Hematopoietic multipotent progenitor cell treated with erythropoietin and hydrocortisone succinate and interleukin-3 and kit ligand, for 4 days (in vitro differentiated cells): ENCODE measurements around the gene EPS8L1.
A peak's percentile ranks its signal among the peaks of the same experiment; 100 is the strongest.
"Not testable (repeated sequence)": the region's sequence is repeated elsewhere in the genome, so short reads cannot be mapped to it uniquely, and the experiment has no call there.

Source experiments
- DNase-seq: peaks from one replicate; pipeline ENCODE4 v3.0.0-alpha.2; 2015

EPS8L1 gene

GRCh38 chr19:55053735-55054134 lies 21.9 kb upstream of the EPS8L1 start:
- no peak for DNase-seq

GRCh38 chr19:55056827-55057226 lies 18.8 kb upstream of the EPS8L1 start:
- DNase-seq = no peak

DNA sequence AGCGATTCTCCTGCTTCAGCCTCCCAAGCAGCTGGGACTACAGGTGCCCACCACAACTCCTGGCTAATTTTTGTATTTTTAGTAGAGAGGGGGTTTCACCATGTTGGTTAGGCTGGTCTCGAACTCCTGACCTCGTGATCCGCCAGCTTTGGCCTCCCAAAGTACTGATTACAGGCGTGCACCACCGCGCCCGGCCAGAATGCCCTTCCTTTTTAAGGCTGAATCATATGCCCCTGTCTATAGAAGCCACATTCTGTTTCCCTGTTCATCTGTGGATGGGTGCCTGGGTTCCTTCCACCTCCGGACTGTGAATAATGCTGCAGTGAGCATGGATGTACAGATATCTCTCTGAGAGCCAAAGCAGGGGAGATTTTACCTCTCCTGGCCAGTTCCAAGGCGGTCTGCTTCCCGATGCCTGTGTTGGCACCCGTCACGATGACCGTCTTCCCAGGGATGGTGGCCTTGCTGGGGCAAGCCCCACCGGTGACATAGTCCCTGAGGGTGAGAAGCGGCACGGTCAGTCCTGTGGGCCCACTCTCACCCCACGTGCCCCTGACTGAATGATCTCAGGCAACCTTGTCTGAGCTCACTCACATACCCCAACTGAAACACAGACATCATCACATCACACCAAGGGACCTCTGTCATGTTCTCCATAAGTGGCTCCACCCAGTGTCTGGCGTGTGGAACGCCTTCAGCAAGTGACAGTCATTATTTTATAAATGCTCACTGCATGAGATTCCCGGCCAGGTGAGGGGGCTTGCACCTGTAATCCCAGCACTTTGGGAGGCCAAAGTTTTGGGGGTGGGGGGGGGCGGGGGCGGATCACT lies 16.7 kb upstream of the EPS8L1 start:
- peak; percentile 67 for DNase-seq

GRCh38 chr19:55060287-55060686 lies 15.4 kb upstream of the EPS8L1 start:
- DNase-seq = not testable (repeated sequence)

DNA sequence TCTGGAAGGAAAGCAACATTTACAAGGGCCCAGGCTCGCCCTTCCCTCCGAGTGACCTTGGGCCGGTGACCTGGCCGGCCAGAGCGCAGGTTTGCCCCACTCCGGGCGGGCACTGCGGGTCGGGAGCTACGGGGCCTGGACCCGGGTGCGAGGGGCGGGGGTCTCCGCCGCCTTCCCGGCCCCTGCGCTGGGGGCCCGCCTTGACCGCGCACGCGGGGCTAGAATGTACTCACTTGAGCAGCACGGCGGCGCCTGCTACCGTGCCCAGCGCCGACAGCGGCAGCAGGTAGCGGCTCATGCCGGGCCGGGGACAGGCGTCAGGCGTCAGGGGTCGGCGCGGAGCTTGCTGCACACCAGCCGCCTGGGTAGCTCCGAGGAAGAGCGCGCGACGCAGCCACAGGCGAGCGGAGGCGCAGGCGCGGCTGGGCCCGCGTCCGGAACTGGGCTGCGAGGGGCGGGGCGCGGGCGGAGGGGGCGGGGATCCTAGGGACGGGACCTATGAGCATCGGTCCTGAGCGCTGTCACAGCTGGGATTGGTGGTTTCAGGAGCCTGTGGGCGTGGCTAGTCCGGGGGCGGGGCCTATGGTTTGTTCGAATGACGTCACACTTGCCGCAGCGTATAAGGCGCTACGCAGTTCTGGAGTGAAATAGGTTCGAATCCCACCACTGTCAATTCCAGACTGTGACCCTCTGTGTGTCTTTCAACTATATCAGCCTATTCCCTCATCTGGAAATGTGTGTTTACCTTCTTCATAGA lies 12.8 kb upstream of the EPS8L1 start, which contains the start of gene RDH13:
Gene RDH13, minus strand, starts transcription at position 414 of the 757 bp plus-strand sequence. Its CDS starts 116 bp downstream, at position 298.
- DNase-seq = peak; percentile 99

DNA sequence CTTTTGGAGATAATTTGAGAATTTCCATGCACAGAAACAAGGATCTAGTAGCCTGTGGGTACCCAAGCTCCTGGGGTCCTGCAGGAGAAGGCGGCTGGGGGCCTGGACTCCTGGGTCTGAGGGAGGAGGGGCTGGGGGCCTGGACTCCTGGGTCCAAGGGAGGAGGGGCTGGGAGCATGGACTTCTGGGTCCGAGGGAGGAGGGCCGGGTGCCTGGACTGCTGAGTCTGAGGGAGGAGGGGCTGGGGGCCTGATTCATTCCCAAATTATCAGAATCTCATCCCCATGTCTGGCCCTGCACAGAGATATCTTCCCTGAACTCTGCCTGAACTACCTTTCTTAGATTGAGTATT lies 12.2 kb upstream of the EPS8L1 start:
- DNase-seq = no peak

GRCh38 chr19:55065516-55065915 lies 10.2 kb upstream of the EPS8L1 start:
- DNase-seq = not testable (repeated sequence)

GRCh38 chr19:55066107-55066709 lies 9.5 kb upstream of the EPS8L1 start:
- no peak for DNase-seq

DNA sequence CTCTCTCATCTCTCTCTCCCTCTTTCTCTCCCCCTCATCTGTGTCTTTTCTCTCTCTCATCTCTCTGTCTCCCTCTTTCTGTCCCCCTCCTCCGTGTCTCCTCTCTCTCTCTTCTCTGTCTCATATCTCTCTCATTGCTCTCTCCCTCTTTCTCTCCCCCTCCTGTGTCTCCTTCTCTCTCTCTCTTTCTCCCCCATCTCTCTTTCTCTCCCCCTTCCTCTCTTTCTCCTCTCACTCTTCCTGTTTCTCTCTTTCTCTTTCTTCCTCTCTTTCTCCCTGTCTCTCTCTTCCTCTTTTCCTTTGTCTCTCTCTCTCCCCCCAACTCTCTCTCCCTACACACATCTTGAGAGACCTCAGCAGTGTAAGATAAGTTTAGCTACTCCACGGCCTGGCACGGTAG lies 7.8 kb upstream of the EPS8L1 start:
- no peak for DNase-seq

DNA sequence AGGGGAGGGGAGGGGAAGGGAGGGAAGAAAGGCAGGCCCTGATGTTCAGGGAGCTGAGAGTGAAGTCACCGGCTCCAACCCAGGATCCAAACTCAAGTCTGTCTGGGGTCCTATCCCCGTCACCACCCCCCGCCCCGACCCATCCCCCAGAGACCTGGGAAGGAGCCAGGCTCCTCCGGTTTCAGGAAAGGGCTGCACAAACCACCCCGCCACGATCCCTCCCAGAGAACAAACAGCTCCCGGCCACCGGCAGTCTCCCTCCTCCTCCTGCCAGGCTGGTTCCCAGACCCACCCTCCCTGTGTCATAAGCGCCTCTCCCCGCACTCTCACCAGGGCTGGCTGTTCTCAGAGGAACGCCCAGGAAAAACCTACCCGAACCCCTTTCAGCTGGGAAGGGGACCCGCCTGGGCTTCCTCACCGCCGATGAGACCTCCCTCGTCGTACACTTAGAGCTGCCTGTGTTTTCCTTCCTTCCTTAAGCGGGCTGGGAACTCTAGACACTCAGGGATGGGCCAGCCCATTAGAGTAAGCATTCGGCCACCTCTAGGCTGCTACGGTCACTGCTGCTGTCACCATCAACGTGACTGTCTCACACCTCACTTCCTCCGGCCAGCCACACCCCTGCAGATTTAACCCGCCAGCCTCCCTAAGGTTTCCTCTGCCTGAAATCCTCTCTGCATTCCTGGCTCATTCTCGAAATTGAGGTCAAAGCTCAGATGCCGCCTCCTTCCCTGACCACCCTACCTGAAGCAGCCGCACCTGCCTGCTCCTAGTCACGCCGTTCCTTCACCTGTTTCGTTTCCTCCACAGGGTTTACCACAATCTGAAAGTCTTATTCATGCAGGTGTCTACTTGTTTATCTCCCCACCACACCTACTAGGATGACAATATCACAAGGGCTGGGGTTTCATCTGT lies 6.5 kb upstream of the EPS8L1 start:
- no peak for DNase-seq

GRCh38 chr19:55069865-55070197 lies 5.8 kb upstream of the EPS8L1 start:
- no peak for DNase-seq

GRCh38 chr19:55070466-55071128 lies 5.1 kb upstream of the EPS8L1 start:
- DNase-seq = no peak

- DNase-seq = peak; percentile 46
Measured at GRCh38 chr19:55071129-55071502, 4.6 kb upstream of the EPS8L1 start.

DNA sequence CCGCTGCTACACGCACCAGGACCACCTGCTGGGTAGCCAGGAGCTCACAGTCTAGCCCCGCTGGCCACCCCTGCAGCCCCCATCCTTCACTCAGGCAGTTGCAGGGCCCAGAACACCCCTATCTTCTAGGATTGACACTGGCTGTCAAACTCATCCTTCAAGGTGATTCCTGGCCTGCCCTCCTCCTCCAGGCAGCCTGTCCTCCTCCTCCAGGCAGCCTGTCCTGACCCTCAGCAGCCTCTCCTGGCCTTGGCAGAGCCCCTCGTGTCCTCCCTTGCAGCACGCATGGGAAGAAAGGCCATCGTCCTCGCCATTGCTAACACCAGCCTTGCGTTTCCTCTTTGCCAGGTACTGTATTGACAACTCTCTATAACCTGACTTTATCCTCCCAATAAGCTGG lies 3.8 kb upstream of the EPS8L1 start:
- no peak for DNase-seq

DNA sequence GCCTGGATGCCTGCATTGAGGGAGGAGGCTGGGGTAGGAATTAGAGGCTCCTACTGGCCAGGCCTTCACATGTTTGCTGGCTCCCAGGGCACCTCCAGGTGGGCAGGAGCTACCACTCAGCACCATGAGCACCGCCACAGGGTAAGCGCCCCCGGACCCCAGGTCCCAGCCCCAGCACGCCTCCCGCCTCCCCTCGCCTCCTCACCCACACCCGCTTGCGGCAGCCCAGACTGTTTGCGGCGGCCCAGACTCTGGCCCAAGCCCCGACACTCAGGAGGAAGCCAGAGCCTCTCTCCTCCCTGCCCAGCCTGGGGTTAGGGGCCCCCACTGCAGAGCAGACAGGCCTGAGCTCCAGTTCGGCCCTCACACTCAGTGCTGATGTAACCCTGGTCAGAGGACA lies 652 bp downstream of the EPS8L1 start:
- DNase-seq = no peak

GRCh38 chr19:55077106-55077505 lies 1.4 kb downstream of the EPS8L1 start:
- no peak for DNase-seq

DNA sequence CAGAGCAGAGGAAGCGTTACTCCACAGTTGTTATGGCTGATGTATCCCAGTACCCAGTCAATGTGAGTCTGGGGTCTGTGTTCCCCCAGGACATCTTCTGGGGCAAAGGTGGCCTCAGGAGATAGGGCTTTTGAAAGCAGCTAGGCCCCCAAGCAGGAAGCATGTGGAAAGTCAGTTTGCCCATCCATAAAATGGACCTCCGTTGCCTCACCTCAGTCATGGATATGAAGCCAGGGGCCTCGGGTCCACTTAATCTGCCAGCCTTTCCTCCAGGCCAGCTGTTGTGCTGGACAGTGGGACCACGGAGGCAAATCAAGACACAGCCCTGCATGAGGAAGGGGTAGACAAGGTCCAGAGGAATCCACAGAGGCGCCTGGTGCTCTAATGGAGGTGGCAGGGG lies 3.3 kb downstream of the EPS8L1 start:
- no peak for DNase-seq

DNA sequence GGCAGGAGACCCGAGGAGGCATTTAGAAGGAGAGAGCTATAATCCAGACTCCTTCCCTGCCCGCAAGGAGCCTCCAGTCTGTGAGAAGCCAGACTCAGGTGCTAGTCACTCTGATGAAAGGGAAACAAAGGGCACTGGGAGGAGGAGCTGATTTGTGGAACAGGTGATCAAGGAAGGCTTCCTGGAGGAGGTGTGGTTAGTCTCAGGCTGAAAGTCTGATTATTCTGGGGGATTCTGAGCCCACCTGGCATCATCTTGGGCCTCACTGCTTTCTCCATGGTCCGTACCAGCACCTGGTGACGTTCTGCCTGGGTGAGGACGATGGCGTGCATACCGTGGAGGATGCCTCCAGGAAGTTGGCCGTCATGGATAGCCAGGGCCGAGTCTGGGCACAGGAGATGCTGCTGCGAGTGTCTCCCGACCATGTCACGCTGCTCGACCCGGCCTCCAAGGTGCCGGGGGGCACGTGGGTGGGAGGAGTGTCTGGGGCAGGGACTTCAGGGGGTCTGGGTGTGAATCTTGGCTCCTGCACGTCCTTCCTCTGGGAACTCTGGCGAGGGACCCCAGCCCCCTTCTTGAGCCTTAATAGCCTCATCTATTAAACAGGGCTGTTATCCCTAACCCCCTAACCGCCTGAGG lies 3.9 kb downstream of the EPS8L1 start:
- no peak for DNase-seq

- peak; percentile 91 for DNase-seq
Measured at GRCh38 chr19:55080121-55080967, 4.7 kb downstream of the EPS8L1 start.

DNA sequence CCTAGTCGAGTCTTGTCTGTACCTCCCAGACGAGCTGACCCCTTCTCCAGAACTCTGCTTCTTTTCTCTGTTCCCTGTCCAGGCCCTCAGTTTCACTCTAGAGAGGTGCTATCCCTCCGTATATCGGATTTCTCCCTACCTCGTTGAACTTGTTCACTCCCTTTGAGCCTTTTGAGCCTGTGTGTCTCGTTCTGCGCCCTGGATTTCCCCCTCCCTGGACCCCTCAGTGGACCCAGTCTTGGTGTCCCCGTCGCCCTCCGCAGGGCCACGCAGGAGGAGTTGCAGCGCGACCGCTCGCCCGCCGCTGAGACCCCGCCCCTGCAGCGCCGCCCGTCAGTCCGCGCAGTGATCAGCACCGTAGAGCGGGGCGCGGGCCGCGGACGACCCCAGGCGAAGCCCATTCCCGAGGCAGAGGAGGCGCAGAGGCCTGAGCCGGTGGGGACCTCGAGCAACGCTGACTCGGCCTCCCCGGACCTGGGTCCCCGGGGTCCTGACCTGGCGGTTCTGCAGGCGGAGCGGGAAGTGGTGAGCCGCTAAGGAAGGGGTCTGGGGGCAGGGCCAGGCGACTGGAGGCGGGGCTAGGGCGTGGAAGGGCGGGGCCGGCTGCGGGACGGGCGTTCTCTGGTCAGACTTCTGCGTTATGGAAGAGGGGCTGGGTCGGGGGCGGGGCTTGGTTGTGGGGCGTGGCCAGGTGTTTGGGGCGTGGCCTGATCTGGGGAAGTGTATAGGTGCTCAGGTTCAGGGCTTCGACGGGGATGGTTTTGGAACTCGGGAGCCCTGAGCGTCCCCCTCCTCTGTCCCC lies 5.5 kb downstream of the EPS8L1 start:
- peak; percentile 94 for DNase-seq
